SKM-1 (cell line): ENCODE results near the gene SHROOM1.
A peak's percentile ranks its signal among the peaks of the same experiment; 100 is the strongest.

Source experiments
- DNase-seq: peaks from one replicate; lab custom pipeline; 2025; ENCODE audit not compliant: unreplicated experiment; lab: John Stamatoyannopoulos, UW

The SHROOM1 gene

DNA sequence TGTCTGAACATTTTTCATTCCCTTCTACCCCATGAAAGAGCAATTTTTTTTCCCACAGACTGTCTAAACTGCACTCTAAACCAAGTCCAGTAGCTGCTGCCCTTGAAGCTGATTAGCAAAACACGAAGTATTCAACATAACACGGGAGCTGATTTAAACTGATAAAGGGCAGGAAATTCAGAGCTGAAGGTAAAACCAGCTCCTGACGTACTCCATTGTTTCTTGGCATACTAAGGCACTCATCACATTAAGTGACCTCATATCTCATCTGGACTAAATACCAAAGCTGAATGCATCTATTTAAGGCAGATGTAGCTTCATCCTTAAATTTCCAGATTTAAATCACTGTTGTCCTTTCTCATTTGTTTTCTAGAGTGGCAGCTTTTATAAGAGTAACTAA is 23.9 kb upstream of the SHROOM1 start:
- no peak for DNase-seq

DNA sequence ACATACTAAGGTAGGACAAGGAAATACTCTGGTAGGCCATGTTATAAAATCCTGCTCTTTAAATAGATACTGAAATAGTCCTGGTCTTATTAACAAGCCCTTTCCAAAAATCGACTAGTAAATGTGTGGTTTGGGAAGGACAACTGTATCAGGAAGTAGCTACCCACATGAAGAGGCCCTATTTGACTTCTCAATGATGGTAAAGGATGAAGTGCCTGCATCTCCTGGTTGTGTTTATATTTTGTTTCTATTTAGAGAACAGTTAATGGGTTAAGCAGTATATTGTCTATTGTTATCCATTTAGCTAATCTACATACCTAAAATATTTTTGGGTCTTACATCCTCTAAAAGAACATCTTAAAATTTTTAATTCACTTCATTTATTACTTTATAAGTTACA is 23.3 kb upstream of the SHROOM1 start:
- no peak for DNase-seq

GRCh38 chr5:132853323-132853722 is 22.9 kb upstream of the SHROOM1 start:
- DNase-seq: no peak

GRCh38 chr5:132850066-132850465 is 19.6 kb upstream of the SHROOM1 start:
- no peak for DNase-seq

GRCh38 chr5:132849347-132849746 is 18.9 kb upstream of the SHROOM1 start:
- no peak for DNase-seq

DNA sequence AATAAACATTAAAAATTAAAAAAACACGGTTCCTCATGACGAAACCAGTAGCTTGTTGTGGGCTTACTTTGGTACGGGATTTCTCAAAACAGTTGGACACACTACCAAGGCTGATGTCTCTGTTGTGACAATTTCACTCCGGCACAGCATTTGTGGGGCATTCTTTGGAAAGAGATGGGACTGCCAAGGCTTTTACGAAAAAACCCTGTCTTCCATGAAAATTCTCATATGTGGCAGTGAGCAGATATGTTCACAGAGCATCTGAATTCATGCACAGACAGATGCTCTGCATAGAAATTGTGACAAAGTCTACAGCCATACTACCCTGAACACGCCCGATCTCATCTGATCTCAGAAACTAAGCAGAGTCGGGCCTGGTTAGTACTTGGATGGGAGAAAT is 17.8 kb upstream of the SHROOM1 start:
- DNase-seq: no peak

- DNase-seq: no peak
Observed at GRCh38 chr5:132841305-132841704, 10.9 kb upstream of the SHROOM1 start.

DNA sequence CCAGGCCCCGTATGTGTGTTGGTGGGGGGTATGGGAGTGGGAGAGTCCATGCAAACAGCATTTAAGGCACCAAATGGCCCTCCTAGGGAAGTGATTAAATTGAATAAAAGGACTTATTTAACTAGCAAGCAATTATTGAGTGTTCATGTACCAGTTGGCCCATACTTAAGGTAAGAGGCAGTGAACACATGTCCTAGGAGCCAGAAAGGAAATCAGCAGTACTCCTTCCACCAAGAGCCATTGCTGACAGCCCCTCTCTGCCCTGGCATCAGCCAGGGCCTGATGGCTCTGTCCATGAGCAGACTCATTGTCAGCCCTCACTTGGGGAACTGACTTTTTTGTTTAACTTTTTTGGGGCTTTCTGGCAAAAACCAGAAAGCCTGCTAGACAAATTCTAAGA is 10.4 kb upstream of the SHROOM1 start:
- DNase-seq: no peak

DNA sequence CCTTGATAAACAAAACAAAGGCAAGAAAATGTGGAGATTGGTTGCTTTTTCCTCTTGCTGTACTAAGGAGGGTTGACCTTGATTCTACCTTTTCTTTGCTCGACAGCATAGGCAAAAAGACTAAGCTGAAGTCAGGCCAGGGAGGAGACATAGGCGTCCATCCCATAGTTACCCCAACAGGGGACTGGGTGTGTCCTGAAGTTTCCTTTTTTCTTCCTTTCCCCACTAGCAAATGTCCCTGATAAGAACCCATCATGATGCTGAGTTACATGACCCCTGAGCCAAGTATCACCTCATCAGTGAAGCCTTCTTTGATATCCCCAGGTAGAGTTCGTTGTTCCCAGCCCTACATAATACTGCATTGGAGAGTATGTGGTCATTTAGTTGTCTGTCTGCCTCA is 9.9 kb upstream of the SHROOM1 start:
- no peak for DNase-seq

DNA sequence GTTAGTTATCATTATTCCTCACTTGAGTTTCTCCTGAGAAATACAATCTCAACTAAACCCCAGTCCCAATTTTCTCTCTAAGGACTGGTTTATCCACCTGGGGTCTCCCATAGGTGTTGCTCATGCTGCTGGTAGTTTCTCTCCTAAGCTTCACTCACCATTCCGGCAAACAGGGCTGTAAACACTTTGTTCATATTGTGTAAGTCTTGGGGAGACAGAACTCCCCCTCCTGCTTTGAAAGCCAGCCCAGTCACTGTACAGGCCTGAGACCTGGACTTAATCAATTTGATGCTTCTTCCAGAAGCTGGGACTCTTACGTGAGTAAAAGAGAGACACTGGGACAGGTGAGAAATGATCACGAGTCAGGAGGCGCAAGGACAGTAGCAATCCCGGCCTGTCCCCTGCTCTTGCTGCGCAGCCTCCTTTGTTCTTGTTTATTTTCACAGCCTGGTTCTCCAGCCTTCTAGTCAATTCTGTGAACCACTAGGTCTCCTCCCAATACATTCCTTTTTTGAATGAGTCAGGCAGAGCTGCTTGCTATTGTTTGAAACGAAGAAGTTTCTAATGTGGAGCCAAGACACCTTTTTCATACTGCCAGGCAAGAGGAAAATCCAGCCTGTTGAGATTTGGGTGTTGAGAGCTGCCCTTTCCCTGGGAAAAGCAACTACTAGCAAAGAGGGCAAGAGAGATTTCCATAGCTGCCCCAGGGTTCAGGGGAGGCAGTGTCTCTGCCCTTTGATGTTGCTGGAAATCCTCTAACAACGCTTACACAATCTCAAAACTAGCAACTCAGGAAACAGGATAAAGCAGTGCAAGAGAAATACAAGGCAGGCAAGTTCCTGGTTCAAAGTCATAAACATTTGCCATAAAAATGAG is 9.2 kb upstream of the SHROOM1 start:
- no peak for DNase-seq

GRCh38 chr5:132838516-132839282 is 8.3 kb upstream of the SHROOM1 start:
- DNase-seq: no peak

DNA sequence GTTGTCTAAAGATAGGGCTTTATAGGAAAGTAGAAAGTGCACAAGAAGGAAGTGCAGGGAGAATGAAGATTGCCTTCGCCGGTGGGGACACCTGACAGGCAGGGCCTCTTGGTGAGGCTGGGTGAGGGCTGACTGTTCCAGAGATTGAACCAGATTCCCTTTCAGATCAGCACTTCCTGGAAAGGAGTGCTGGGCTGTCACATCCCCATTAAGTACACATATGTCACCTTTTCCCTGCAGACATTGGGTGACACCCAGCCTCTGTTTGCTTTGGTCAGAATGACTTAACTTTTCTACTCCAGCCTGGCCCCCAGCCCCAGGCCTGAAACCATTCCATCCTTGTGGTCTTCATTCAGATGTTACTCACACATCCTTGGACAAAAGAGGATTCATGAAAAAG is 7.4 kb upstream of the SHROOM1 start:
- no peak for DNase-seq

- DNase-seq: no peak
Observed at GRCh38 chr5:132836852-132837251, 6.4 kb upstream of the SHROOM1 start.

DNA sequence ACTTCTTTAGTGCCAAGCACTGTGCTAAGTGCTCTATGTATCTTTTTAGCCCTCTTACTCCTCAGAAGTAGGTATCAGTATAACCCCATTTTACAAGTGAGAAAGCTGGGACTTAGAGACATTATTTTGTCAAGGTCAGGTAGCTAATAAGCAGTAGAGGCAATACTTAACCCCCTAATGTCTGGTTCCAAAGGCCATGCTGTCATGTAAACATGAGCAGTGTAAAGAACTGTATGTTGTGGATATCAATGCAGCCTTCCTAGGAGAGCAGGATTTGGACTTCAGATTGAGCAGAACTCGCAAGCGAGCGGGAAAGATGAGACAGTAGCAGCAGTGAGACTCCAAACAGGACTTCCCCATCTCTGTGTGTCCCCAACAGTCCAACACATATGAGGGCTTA is 3.6 kb upstream of the SHROOM1 start:
- DNase-seq: no peak

GRCh38 chr5:132832612-132833011 is 2.2 kb upstream of the SHROOM1 start:
- no peak for DNase-seq

DNA sequence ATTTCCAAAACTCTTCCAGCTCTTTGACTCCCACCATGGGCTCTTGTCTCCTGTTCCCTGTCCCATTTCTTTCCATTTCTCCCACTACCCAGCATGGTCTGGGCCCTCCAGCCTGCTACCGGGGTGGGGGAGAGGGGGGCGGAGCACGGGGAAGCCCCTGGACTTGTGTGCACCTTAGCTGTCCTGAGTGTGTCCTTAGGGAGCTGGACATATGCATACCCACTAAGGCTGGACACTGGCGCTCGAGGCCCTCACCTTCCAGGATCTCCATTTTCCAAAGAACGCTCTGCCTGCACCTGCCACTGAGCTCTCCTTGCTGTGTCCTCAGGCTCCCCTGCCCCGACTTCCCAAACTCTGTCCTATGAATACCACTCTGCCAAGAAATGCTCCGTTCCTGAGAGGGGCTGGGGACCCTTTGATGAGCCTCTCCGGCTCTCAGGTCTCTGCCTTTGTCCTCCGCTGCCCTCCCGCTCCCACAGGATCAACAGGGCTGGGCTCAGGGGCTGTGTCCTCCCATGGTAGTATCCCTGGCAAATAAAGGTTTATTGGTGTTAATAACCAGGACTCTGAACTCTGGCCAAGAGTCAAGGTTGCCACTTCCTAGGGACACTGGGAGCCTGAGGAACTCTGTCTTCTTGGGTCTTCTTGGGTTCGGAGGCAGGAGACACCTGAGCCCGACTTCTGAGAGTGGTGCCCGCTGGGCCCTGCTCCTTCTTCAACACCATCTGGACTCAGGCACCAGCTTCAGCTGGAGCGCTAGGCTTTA is 831 bp upstream of the SHROOM1 start:
- no peak for DNase-seq

GRCh38 chr5:132829742-132830435 is 558 bp downstream of the SHROOM1 start:
- DNase-seq: peak; percentile 36

DNA sequence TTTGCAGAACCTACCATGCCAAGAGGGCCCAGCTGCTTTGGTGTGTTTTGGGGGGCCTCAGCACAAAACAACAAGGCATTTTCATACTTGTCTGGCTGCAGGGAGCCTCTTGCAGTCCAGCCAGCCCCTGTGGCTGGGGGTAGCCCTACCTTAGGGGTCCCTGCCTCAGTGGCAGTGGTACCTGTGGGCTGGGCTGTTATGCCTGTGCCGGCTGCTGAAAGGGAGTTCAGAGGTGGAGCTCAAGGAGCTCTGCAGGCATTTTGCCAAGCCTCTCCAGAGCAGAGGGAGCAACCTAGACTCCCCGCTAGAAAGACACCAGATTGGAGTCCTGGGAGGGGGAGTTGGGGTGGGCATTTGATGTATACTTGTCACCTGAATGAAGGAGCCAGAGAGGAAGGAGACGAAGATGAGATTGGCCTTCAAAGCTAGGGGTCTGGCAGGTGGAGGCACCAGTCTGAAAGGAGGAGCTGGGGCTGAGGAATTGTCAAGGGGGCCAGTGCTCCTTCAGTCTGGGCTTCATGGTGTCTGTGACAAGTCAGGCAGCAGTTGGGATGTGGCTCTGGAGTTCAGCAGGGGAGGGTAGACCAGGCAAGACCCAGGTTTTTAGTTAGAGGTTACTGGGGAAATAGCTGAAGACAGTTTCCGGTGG is 1.5 kb downstream of the SHROOM1 start:
- DNase-seq: no peak

DNA sequence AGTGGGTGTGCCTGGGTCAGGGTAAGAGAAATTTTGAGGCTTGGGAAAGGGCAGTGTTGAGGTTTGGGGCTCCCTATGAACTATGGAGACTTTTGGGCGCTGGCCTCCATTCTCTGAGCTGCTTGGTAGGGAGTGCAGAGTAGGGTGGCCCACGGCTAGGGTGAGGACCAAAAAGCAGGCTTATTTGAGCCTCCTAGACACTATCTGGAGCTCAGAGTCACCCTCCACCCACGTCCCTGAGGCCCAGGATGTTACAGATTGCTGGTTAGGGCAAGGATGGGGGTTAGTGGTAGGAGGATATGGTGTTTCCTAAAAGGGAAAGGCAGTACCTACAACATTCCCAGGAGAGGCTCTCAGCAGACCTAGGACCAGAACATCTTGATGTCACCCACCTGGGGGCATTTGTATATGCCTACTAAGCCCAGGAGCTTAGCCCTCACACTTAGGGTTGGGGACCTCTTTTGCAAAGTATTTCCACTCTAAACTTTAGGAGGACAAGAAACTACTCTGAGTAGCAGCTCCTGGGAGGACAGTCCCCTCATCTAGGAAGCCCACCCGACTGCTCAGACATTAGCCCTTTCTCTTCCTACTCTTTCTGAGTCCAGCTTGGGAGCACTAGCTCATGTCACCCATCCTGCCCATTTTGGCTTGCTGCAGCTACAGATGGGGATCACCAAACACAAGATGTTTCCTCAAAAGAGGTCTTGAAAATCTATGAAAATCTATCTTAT is 2.3 kb downstream of the SHROOM1 start:
- DNase-seq: no peak
